Esophagus muscularis mucosa (tissue), 4 donors: ENCODE data around the gene FKBP2. TPM values are rescaled to one million over a fixed set of nuclear protein-coding genes. Genes with fewer than 3 reads are reported as not detected.

Experiments used
- DNase-seq: peaks from one replicate; pipeline ENCODE4 v3.0.0-alpha.2; 2017; ENCODE audit errors: extremely low spot score
- H3K27ac ChIP-seq, 4 donors: fragments of 200-600 bp; sonication (generic); replicated peaks in 1 of 4; 1 replicate in 3 of 4; 2 replicates in 1 of 4; pipeline ENCODE4 v1.5.1; 2016 to 2019; ENCODE audit warnings: mild to moderate bottlenecking in 1 of 4
- H3K27me3 ChIP-seq, 4 donors: fragments of 200-600 bp; sonication (generic); one replicate each; pipeline versions ENCODE4 v1.5.1 to v1.6.0; 2016 to 2019
- H3K36me3 ChIP-seq, 4 donors: fragments of 200-600 bp; sonication (generic); one replicate each; pipeline ENCODE4 v1.5.1; 2016 to 2019
- H3K4me1 ChIP-seq, 4 donors: fragments of 200-600 bp; sonication (generic); one replicate each; pipeline ENCODE4 v1.5.1; 2016 to 2019
- H3K4me3 ChIP-seq, 4 donors: fragments of 200-600 bp; sonication (generic); 1 replicate in 2 of 4; 2 replicates in 2 of 4; pipeline ENCODE4 v1.5.1; 2016 to 2019; ENCODE audit warnings: mild to moderate bottlenecking in 4 of 4, moderate library complexity in 1 of 4
- H3K9me3 ChIP-seq, 4 donors: fragments of 200-600 bp; sonication (generic); 1 replicate in 3 of 4; 2 replicates in 1 of 4; pipeline ENCODE4 v1.5.1; 2016 to 2019
- CTCF ChIP-seq, 3 experiments: fragments of 200-600 bp in 2 of 3; fragments of 450-650 bp in 1 of 3; sonication (generic) in 2 of 3; IDR thresholded peaks; one replicate each; pipeline ENCODE4 v1.5.1; 2017 to 2019; ENCODE audit warnings: antibody characterized with exemption in 3 of 3, mild to moderate bottlenecking in 2 of 3, moderate library complexity in 1 of 3
- EP300 ChIP-seq: sonication (generic); formaldehyde crosslinking; IDR thresholded peaks from one replicate; pipeline ENCODE4 v1.6.1; 2017; ENCODE audit warnings: antibody characterized with exemption
- POLR2A ChIP-seq: fragments of 450-650 bp; IDR thresholded peaks from one replicate; pipeline ENCODE4 v1.6.1; 2017; ENCODE audit warnings: antibody characterized with exemption, moderate library complexity, mild to moderate bottlenecking, low read depth
- POLR2AphosphoS5 ChIP-seq, 2 donors: sonication (generic); formaldehyde crosslinking; IDR thresholded peaks; one replicate each; pipeline ENCODE4 v1.6.1; 2017; ENCODE audit warnings: antibody characterized with exemption in 2 of 2
- WGBS: methylation state at CpG from one replicate; pipeline ENCODE4 v1.1.5; 2018; 5-methylcytosine and 5-hydroxymethylcytosine counted together
- intact Hi-C: fragments of 100-400 bp; cut with DNase I; formaldehyde crosslinking; loops from one replicate; pipeline ENCODE4 v1.15.1; 2023
- total RNA-seq, 4 donors: library from RNA; depleted of rRNA; stranded (reverse); fragments of >200 nt; gene quantifications; one replicate each; pipeline versions ENCODE4 v1.1.0 to v1.2.1, GENCODE V29; 2016

FKBP2 gene
- total RNA-seq, 4 donors from 2014 or later: 49.0 to 87.8 (median 65.5) TPM

- Histone ChIP-seq H3K27me3 (no peaks in the 10 kb centered on the region), H3K4me3 (peak within 1 kb of the TSS; percentile 65 to 86 (median 72)), H3K4me1 (peaks cover 42 to 75% (median 62%) of the 10 kb centered on the region in 4 donors), H3K27ac (peak within 1 kb of the TSS; percentile 85 to 95 (median 86)), H3K36me3 (peaks cover 7 to 17% (median 16%) of the 10 kb centered on the region in 4 donors), H3K9me3 (no peaks in the 10 kb centered on the region)
- DNase-seq: no peak
- intact Hi-C loops: no loop called here
- no peak for TF ChIP-seq EP300
- peak in 2 of 3 experiments; percentile 18 for TF ChIP-seq CTCF (IDR thresholded peaks at IDR 0.05)
- peak; percentile 12 for TF ChIP-seq POLR2A
- TF ChIP-seq POLR2AphosphoS5 (IDR thresholded peaks at IDR 0.05): peak; percentile 73 to 76
- 4% methylated on average over 10 of the region's 74 CpGs for WGBS
These were observed 6.2 kb downstream of the FKBP2 start, which contains the start of gene PPP1R14B for GRCh38 chr11:64246871-64247728. Gene PPP1R14B (minus strand): TSS chr11:64246943. CDS start chr11:64246673, 270 bp downstream.

- TF ChIP-seq POLR2A (no peak), EP300 (no peak), CTCF (IDR thresholded peaks at IDR 0.05) (peak in 1 of 3 experiments; percentile 1), POLR2AphosphoS5 (IDR thresholded peaks at IDR 0.05) (no peak)
- peak overlapping the region; percentile 85 to 95 (median 86) for H3K27ac ChIP-seq
- H3K36me3 ChIP-seq: peaks cover 7 to 16% (median 15%) of the 10 kb centered on the region in 4 donors
- intact Hi-C loops: no loop called here
- peaks cover 42 to 75% (median 62%) of the 10 kb centered on the region in 4 donors for H3K4me1 ChIP-seq
- no peak for DNase-seq
- WGBS: 40% methylated on average over 25 of the region's 31 CpGs
- peak overlapping the region; percentile 65 to 86 (median 72) for H3K4me3 ChIP-seq
- no peaks in the 10 kb centered on the region for H3K27me3 ChIP-seq
- no peaks in the 10 kb centered on the region for H3K9me3 ChIP-seq
These were observed 7.0 kb downstream of the FKBP2 start for GRCh38 chr11:64247729-64248531.

GRCh38 chr11:64248578-64248977 is 7.7 kb downstream of the FKBP2 start:
- no peak for DNase-seq
- intact Hi-C loops: no loop called here
- TF ChIP-seq EP300 (no peak), CTCF (IDR thresholded peaks at IDR 0.05) (no peak), POLR2AphosphoS5 (IDR thresholded peaks at IDR 0.05) (no peak), POLR2A (no peak)
- H3K4me3 ChIP-seq: no peak overlapping the region
- H3K27me3 ChIP-seq: no peaks in the 10 kb centered on the region
- peaks cover 45 to 75% (median 63%) of the 10 kb centered on the region in 4 donors for H3K4me1 ChIP-seq
- no peaks in the 10 kb centered on the region for H3K9me3 ChIP-seq
- WGBS: no CpG with 5 or more reads among the region's 7 CpGs
- H3K27ac ChIP-seq: no peak overlapping the region
- H3K36me3 ChIP-seq: peaks cover 6 to 9% (median 8%) of the 10 kb centered on the region in 4 donors

- Histone ChIP-seq H3K27me3 (no peaks in the 10 kb centered on the region), H3K4me1 (peaks cover 49 to 75% (median 67%) of the 10 kb centered on the region in 4 donors), H3K4me3 (no peak overlapping the region), H3K36me3 (peaks cover 2 to 5% (median 4%) of the 10 kb centered on the region in 4 donors), H3K9me3 (no peaks in the 10 kb centered on the region), H3K27ac (no peak overlapping the region)
- WGBS: 87% methylated on average over 4 of the region's 4 CpGs
- intact Hi-C loops: no loop called here
- TF ChIP-seq POLR2A (no peak), CTCF (IDR thresholded peaks at IDR 0.05) (no peak), POLR2AphosphoS5 (IDR thresholded peaks at IDR 0.05) (no peak), EP300 (no peak)
- DNase-seq: no peak
These were observed 8.1 kb downstream of the FKBP2 start for GRCh38 chr11:64249038-64249437.
